Osteocyte (in vitro differentiated cells): ENCODE data around the gene GOSR1. TPM values are rescaled to one million over a fixed set of nuclear protein-coding genes. Genes with fewer than 3 reads are reported as not detected.
"Not testable (repeated sequence)": the region's sequence is repeated elsewhere in the genome, so short reads cannot be mapped to it uniquely, and the experiment has no call there.

Experiments
- DNase-seq: peaks from one replicate; pipeline ENCODE4 v3.0.0; 2021; ENCODE audit warnings: mixed read lengths; ENCODE audit not compliant: unreplicated experiment; ENCODE audit errors: extremely low spot score
- H3K27ac Mint-ChIP-seq: one replicate; pipeline ENCODE4 v1.8.0; 2021; ENCODE audit warnings: mild to moderate bottlenecking, mixed read lengths; ENCODE audit not compliant: unreplicated experiment
- H3K27me3 Mint-ChIP-seq: one replicate; pipeline ENCODE4 v1.8.0; 2021; ENCODE audit warnings: mixed read lengths; ENCODE audit not compliant: unreplicated experiment
- H3K36me3 Mint-ChIP-seq: one replicate; pipeline ENCODE4 v1.8.0; 2021; ENCODE audit warnings: mixed read lengths; ENCODE audit not compliant: unreplicated experiment
- H3K4me1 Mint-ChIP-seq: one replicate; pipeline ENCODE4 v1.8.0; 2021; ENCODE audit warnings: mixed read lengths; ENCODE audit not compliant: unreplicated experiment
- H3K4me3 Mint-ChIP-seq: one replicate; pipeline ENCODE4 v1.8.0; 2021; ENCODE audit warnings: mild to moderate bottlenecking, moderate library complexity, mixed read lengths; ENCODE audit not compliant: unreplicated experiment
- H3K9me3 Mint-ChIP-seq: one replicate; pipeline ENCODE4 v1.8.0; 2021; ENCODE audit warnings: mixed read lengths; ENCODE audit not compliant: unreplicated experiment
- total RNA-seq: library from RNA; stranded (reverse); gene quantifications from 2 replicates; pipeline ENCODE4 v1.2.1, GENCODE V29; 2021
- TF ChIP-seq, protein P1 (sequence below): fragments of 200-600 bp; sonication (generic); IDR thresholded peaks from 2 replicates; pipeline ENCODE4 v1.5.0; 2021; ENCODE audit warnings: antibody characterized with exemption, mild to moderate bottlenecking, moderate library complexity

Gene GOSR1
- total RNA-seq, 1 donor from 2014 or later, result 47.3 TPM

DNA sequence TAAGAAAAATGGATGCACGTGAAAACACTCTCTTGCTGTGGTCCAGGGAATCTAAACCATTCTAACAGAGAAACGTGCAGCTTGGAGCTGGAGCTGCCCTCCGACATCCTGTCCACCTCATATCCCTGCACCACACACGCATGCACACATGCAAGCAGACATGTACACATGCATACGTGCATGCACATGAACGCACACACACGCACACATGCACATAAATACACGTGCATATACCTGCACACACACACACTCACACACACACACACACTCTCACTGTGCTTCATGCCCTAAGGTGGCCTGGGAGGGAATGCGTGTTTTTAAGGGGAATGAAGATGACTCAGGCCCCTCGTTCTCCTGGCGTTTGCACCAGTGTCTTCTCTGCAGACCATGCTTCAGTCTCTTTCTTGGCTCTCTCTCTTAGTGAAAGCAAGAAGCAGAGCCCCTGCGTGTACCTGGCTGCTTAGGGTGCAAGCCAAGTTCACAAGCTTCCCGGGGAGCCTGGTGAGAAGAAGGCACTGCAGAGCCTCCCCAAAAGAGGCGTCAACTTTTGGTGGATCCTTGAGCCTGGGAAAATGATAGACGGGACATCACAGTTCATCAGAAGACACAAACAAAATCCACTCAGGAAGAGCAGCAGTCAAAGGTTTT is 72.8 kb downstream of the GOSR1 start:
- H3K9me3 Mint-ChIP-seq, result no peaks in the 10 kb centered on the region
- H3K4me3 Mint-ChIP-seq, result no peak overlapping the region
- H3K36me3 Mint-ChIP-seq, result no peaks in the 10 kb centered on the region
- peaks cover 3% of the 10 kb centered on the region for H3K4me1 Mint-ChIP-seq
- DNase-seq, result peak; percentile 63
- H3K27me3 Mint-ChIP-seq, result no peaks in the 10 kb centered on the region
- no peak overlapping the region for H3K27ac Mint-ChIP-seq
- TF ChIP-seq, protein P1, sequence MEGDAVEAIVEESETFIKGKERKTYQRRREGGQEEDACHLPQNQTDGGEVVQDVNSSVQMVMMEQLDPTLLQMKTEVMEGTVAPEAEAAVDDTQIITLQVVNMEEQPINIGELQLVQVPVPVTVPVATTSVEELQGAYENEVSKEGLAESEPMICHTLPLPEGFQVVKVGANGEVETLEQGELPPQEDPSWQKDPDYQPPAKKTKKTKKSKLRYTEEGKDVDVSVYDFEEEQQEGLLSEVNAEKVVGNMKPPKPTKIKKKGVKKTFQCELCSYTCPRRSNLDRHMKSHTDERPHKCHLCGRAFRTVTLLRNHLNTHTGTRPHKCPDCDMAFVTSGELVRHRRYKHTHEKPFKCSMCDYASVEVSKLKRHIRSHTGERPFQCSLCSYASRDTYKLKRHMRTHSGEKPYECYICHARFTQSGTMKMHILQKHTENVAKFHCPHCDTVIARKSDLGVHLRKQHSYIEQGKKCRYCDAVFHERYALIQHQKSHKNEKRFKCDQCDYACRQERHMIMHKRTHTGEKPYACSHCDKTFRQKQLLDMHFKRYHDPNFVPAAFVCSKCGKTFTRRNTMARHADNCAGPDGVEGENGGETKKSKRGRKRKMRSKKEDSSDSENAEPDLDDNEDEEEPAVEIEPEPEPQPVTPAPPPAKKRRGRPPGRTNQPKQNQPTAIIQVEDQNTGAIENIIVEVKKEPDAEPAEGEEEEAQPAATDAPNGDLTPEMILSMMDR, result no peak

GRCh38 chr17:30550512-30551273 is 73.5 kb downstream of the GOSR1 start:
- Mint-ChIP-seq H3K4me1 (peaks cover 3% of the 10 kb centered on the region), H3K27ac (no peak overlapping the region), H3K9me3 (no peaks in the 10 kb centered on the region), H3K27me3 (no peaks in the 10 kb centered on the region), H3K36me3 (no peaks in the 10 kb centered on the region), H3K4me3 (no peak overlapping the region)
- peak; percentile 67 for DNase-seq
- TF ChIP-seq, protein P1, result no peak

- H3K27ac Mint-ChIP-seq, H3K27me3 Mint-ChIP-seq, H3K4me3 Mint-ChIP-seq, H3K4me1 Mint-ChIP-seq, H3K9me3 Mint-ChIP-seq, H3K36me3 Mint-ChIP-seq: not testable (repeated sequence)
- peak; percentile 59 for DNase-seq
Measured at GRCh38 chr17:30551274-30551995, 74.2 kb downstream of the GOSR1 start.

DNA sequence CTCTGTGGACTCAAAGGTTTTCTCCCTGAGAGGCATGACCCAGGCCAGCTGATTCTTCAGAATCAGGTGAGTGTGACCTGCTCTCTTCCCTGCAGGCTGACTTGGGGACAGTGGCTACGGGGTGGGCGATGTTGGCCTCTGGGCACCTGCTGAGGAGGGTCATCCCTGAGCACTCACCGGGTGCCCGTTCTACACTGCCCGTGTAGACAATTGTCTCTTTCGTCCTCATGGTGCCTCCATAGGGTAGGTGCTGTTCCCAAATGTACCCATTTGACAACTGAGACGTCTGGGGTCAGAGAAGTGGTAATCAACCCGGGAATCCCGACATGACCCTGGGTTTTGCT is 74.8 kb downstream of the GOSR1 start:
- H3K36me3 Mint-ChIP-seq, result no peaks in the 10 kb centered on the region
- no peaks in the 10 kb centered on the region for H3K27me3 Mint-ChIP-seq
- H3K27ac Mint-ChIP-seq, result no peak overlapping the region
- H3K4me1 Mint-ChIP-seq, result peaks cover 3% of the 10 kb centered on the region
- TF ChIP-seq, protein P1, result no peak
- DNase-seq, result peak; percentile 62
- no peaks in the 10 kb centered on the region for H3K9me3 Mint-ChIP-seq
- H3K4me3 Mint-ChIP-seq, result no peak overlapping the region

DNA sequence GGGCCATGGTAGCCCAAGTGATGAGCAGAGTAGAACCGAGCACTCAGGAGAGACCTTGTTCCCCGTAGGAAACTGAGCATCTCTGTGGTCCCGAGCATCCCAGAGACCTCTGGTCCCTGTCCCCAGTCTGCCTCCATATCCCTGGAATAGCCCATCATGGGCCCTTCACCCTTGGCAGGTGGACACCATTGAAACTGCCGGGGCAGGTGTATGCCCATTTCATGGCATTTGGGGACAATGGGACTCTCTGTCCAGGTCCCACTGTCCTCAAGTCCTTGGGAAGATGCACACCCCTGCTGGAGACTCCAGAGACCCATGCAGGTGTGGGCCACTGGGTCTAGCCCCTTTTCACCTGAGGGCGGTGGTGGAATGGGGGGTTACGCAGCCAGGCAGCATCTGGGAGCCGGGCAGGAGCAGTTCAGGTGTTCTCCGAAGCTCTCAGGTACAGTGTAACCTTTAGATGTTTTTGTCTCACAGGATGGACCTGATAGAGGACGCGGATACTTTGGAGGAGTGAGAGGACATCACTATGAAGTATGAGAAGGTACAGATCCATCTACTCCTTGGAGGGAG is 75.9 kb downstream of the GOSR1 start:
- no peak overlapping the region for H3K4me3 Mint-ChIP-seq
- DNase-seq, result peak; percentile 72
- TF ChIP-seq, protein P1, result no peak
- H3K4me1 Mint-ChIP-seq, result peaks cover 3% of the 10 kb centered on the region
- no peaks in the 10 kb centered on the region for H3K9me3 Mint-ChIP-seq
- H3K36me3 Mint-ChIP-seq, result no peaks in the 10 kb centered on the region
- no peak overlapping the region for H3K27ac Mint-ChIP-seq
- H3K27me3 Mint-ChIP-seq, result no peaks in the 10 kb centered on the region

GRCh38 chr17:30553823-30554440 is 76.7 kb downstream of the GOSR1 start:
- not testable (repeated sequence) for H3K27ac Mint-ChIP-seq, H3K4me1 Mint-ChIP-seq, H3K4me3 Mint-ChIP-seq, H3K9me3 Mint-ChIP-seq, H3K36me3 Mint-ChIP-seq, H3K27me3 Mint-ChIP-seq
- DNase-seq, result peak; percentile 71
